SK-N-SH (cell line): ENCODE measurements around the gene C17orf67. TPM values are rescaled to one million over a fixed set of nuclear protein-coding genes. Genes with fewer than 3 reads are reported as not detected.

Source experiments
- CTCF ChIA-PET: fragments of 300-600, 350-600 bp; formaldehyde crosslinking; extraction: SDS; loops from one replicate; lab custom pipeline; 2021; lab: Yijun Ruan, JAX
- POLR2A ChIA-PET: fragments of 350-600 bp; sonication (Branson Sonifier 250); formaldehyde crosslinking; extraction: SDS; loops from one replicate; lab custom pipeline; 2020; ENCODE audit warnings: antibody characterized with exemption, inconsistent platforms; lab: Yijun Ruan, JAX
- DNase-seq: peaks from one replicate; pipeline ENCODE4 v3.0.0; 2012
- H2AFZ ChIP-seq: fragments of 200-600 bp; sonication (generic); 2 replicates; pipeline ENCODE4 v1.8.1; 2016; ENCODE audit warnings: antibody characterized with exemption, mild to moderate bottlenecking, low read depth
- H3F3A ChIP-seq: fragments of 200-600 bp; sonication (generic); replicated peaks from 2 replicates; pipeline ENCODE3; 2016; ENCODE audit warnings: antibody characterized with exemption, mild to moderate bottlenecking; ENCODE audit not compliant: insufficient read depth
- H3K27ac ChIP-seq, 2 experiments: fragments of 200-500 bp in 1 of 2; fragments of 200-600 bp in 1 of 2; sonication (Bioruptor generic) in 1 of 2; sonication (generic), shearing (Covaris generic) in 1 of 2; 2 replicates each; pipeline versions ENCODE4 v1.5.1 to v1.6.1; 2014 to 2016; ENCODE audit warnings: low read depth in 2 of 2, inconsistent platforms in 1 of 2, low read length in 1 of 2, mild to moderate bottlenecking in 1 of 2, mixed read lengths in 1 of 2
- H3K27me3 ChIP-seq: fragments of 200-600 bp; sonication (generic), shearing (Covaris generic); 2 replicates; pipeline ENCODE4 v1.6.1; 2016; ENCODE audit warnings: mixed run types; ENCODE audit not compliant: insufficient read depth
- H3K36me3 ChIP-seq, 2 experiments: fragments of 200-500 bp in 1 of 2; fragments of 200-600 bp in 1 of 2; sonication (Bioruptor generic) in 1 of 2; sonication (generic) in 1 of 2; replicated peaks in 1 of 2; 2 replicates each; pipeline versions ENCODE3 to v1.5.1; 2014 to 2016; ENCODE audit warnings: low read length in 1 of 2, mild to moderate bottlenecking in 1 of 2; ENCODE audit not compliant: insufficient read depth in 2 of 2, control insufficient read depth in 1 of 2
- H3K4me1 ChIP-seq, 2 experiments: fragments of 200-500 bp in 1 of 2; fragments of 200-600 bp in 1 of 2; sonication (Bioruptor generic) in 1 of 2; sonication (generic), shearing (Covaris generic) in 1 of 2; 2 replicates each; pipeline versions ENCODE4 v1.5.1 to v1.6.1; 2014 to 2016; ENCODE audit warnings: low read depth in 1 of 2, low read length in 1 of 2, mixed run types in 1 of 2; ENCODE audit not compliant: insufficient read depth in 2 of 2, control insufficient read depth in 1 of 2
- H3K4me2 ChIP-seq: fragments of 200-600 bp; sonication (generic), shearing (Covaris generic); 2 replicates; pipeline ENCODE4 v1.6.1; 2017; ENCODE audit warnings: mixed run types
- H3K4me3 ChIP-seq, 2 experiments: fragments of 200-500 bp in 1 of 2; fragments of 200-600 bp in 1 of 2; sonication (Bioruptor generic) in 1 of 2; sonication (generic), shearing (Covaris generic) in 1 of 2; 2 replicates each; pipeline versions ENCODE4 v1.5.1 to v1.8.1; 2014 to 2016; ENCODE audit warnings: low read depth in 2 of 2, inconsistent platforms in 1 of 2, low read length in 1 of 2, mild to moderate bottlenecking in 1 of 2, mixed read lengths in 1 of 2, moderate library complexity in 1 of 2
- H3K79me2 ChIP-seq: fragments of 200-600 bp; sonication (generic); 2 replicates; pipeline ENCODE4 v1.8.1; 2017; ENCODE audit warnings: mild to moderate bottlenecking; ENCODE audit not compliant: insufficient read depth
- H3K9ac ChIP-seq: fragments of 200-600 bp; sonication (generic); 2 replicates; pipeline ENCODE4 v1.6.1; 2017; ENCODE audit warnings: mixed run types
- H3K9me2 ChIP-seq: fragments of 200-600 bp; sonication (generic); 2 replicates; pipeline ENCODE4 v1.6.1; 2017; ENCODE audit warnings: mixed run types
- H3K9me3 ChIP-seq: fragments of 200-600 bp; sonication (generic); 2 replicates; pipeline ENCODE4 v1.6.1; 2017; ENCODE audit warnings: mixed run types, mild to moderate bottlenecking, moderate library complexity
- H4K20me1 ChIP-seq: fragments of 200-600 bp; sonication (generic); 2 replicates; pipeline ENCODE4 v1.6.1; 2017; ENCODE audit warnings: mild to moderate bottlenecking, mixed run types; ENCODE audit not compliant: insufficient read depth
- CHD2 ChIP-seq: fragments of 150-350 bp; IDR thresholded peaks from 2 replicates; pipeline ENCODE4 v1.6.1; 2018; ENCODE audit warnings: low read length; ENCODE audit not compliant: partially characterized antibody
- EZH2phosphoT487 ChIP-seq: fragments of 200-600 bp; sonication (generic); IDR thresholded peaks from 2 replicates; pipeline ENCODE4 v1.6.1; 2017; ENCODE audit warnings: low read depth, mixed run types, mild to moderate bottlenecking, antibody characterized with exemption, moderate library complexity, borderline replicate concordance
- FOSL2 ChIP-seq: IDR thresholded peaks from 2 replicates; pipeline ENCODE4 v1.4.0; 2012; ENCODE audit warnings: low read depth, mild to moderate bottlenecking, moderate library complexity, borderline replicate concordance
- FOXM1 ChIP-seq: IDR thresholded peaks from 2 replicates; pipeline ENCODE4 v1.4.0; 2012; ENCODE audit warnings: low read depth, mild to moderate bottlenecking
- GABPA ChIP-seq: IDR thresholded peaks from 2 replicates; pipeline ENCODE4 v1.4.0; 2012; ENCODE audit warnings: low read depth, mild to moderate bottlenecking
- GATA2 ChIP-seq: sonication (generic); formaldehyde crosslinking; IDR thresholded peaks from 2 replicates; pipeline ENCODE4 v1.5.0; 2020; ENCODE audit warnings: mild to moderate bottlenecking, missing genetic modification reagents
- MEF2A ChIP-seq: IDR thresholded peaks from 2 replicates; pipeline ENCODE4 v1.4.0; 2012; ENCODE audit warnings: low read depth, borderline replicate concordance
- MXI1 ChIP-seq: IDR thresholded peaks from 2 replicates; pipeline ENCODE4 v1.6.1; 2012; ENCODE audit warnings: mild to moderate bottlenecking, low read depth, low read length, improper control_type of control experiment
- NFIC ChIP-seq: IDR thresholded peaks from 2 replicates; pipeline ENCODE4 v1.4.0; 2012; ENCODE audit warnings: borderline replicate concordance
- NRF1 ChIP-seq: IDR thresholded peaks from 2 replicates; pipeline ENCODE4 v1.6.1; 2012; ENCODE audit warnings: low read depth, mild to moderate bottlenecking, low read length
- RCOR1 ChIP-seq: fragments of 150-350 bp; IDR thresholded peaks from 2 replicates; pipeline ENCODE4 v1.6.1; 2017; ENCODE audit warnings: antibody characterized with exemption, low read length
- RXRA ChIP-seq: IDR thresholded peaks from 2 replicates; pipeline ENCODE4 v1.4.0; 2012; ENCODE audit warnings: low read depth, mild to moderate bottlenecking, borderline replicate concordance
- SIN3A ChIP-seq: IDR thresholded peaks from 2 replicates; pipeline ENCODE4 v1.6.1; 2012; ENCODE audit warnings: low read depth, mild to moderate bottlenecking, low read length, moderate library complexity, borderline replicate concordance
- TEAD4 ChIP-seq: IDR thresholded peaks from 2 replicates; pipeline ENCODE4 v1.4.0; 2012; ENCODE audit warnings: mild to moderate bottlenecking, borderline replicate concordance; ENCODE audit not compliant: insufficient read depth
- WGBS: methylation state at CpG from one replicate; pipeline ENCODE4 v1.1.6; 2017; ENCODE audit warnings: low lambda C conversion rate; 5-methylcytosine and 5-hydroxymethylcytosine counted together
- polyA plus RNA-seq, 3 experiments: library from polyadenylated mRNA; depleted of rRNA; stranded (reverse); fragments of >200 nt; gene quantifications; 2 replicates each; pipeline ENCODE4 v1.2.3, GENCODE V29; 2012
- TF ChIP-seq, protein P1 (sequence below): IDR thresholded peaks from 2 replicates; pipeline ENCODE4; 2012

Gene C17orf67
- polyA plus RNA-seq, 1 of the 3 experiments (the other 2 are of a cell fraction): 1.7 TPM

- peaks cover 4 to 21% of the 10 kb centered on the region in 2 experiments for H3K36me3 ChIP-seq
- H3K79me2 ChIP-seq: peaks cover 14% of the 10 kb centered on the region; the same call in 1 of the 2 replicates
- no peak overlapping the region for H2AFZ ChIP-seq
- H4K20me1 ChIP-seq: no peaks in the 10 kb centered on the region
- ChIA-PET CTCF (interaction anchor here (0.8 to 5.5 kb wide), 3 partner anchors 19 to 102 kb away, joined by 3 to 32 read pairs (median 4); no protein-coding TSS in a partner anchor), POLR2A (no interaction called here)
- no peak overlapping the region for H3K4me3 ChIP-seq
- H3F3A ChIP-seq: peaks cover 3% of the 10 kb centered on the region
- H3K27me3 ChIP-seq: no peaks in the 10 kb centered on the region
- no peak overlapping the region for H3K9ac ChIP-seq
- no peak overlapping the region; a peak in 1 of 4 replicates for H3K27ac ChIP-seq
- peaks cover 3 to 21% of the 10 kb centered on the region in 2 experiments; a peak in 3 of 4 replicates for H3K4me1 ChIP-seq
- no peaks in the 10 kb centered on the region for H3K9me2 ChIP-seq
- 95% methylated on average over 3 of the region's 3 CpGs for WGBS
- no peak for DNase-seq
- TF ChIP-seq RCOR1 (no peak), NRF1 (no peak), EZH2phosphoT487 (no peak), TEAD4 (no peak), FOSL2 (no peak), MXI1 (no peak), GATA2 (CRISPR knock-in tag) (no peak), SIN3A (no peak), GABPA (no peak), RXRA (no peak), NFIC (no peak)
- TF ChIP-seq, protein P1, sequence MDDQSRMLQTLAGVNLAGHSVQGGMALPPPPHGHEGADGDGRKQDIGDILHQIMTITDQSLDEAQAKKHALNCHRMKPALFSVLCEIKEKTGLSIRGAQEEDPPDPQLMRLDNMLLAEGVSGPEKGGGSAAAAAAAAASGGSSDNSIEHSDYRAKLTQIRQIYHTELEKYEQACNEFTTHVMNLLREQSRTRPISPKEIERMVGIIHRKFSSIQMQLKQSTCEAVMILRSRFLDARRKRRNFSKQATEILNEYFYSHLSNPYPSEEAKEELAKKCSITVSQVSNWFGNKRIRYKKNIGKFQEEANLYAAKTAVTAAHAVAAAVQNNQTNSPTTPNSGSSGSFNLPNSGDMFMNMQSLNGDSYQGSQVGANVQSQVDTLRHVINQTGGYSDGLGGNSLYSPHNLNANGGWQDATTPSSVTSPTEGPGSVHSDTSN: no peak
- H3K4me2 ChIP-seq: no peak overlapping the region
- no peaks in the 10 kb centered on the region for H3K9me3 ChIP-seq
Observed at GRCh38 chr17:56838687-56839086, 5.0 kb upstream of the C17orf67 start.

DNA sequence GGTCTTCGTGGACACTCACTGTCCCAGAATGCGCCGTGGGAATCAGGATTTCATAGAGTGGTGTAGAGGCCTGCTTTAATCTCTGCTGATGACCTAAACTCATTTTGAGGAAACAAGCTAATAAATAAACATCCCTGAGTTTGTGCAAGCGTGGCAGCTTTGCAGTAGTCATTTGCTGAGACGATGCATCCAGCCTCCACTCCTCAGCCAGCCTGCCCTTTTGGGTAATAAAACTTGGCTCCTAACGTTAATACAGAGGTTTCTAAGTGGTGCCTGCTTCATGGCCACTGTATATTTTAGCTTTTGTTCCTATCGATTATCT lies 1.5 kb upstream of the C17orf67 start:
- H3K36me3 ChIP-seq: peaks cover 4 to 25% of the 10 kb centered on the region in 2 experiments
- ChIA-PET POLR2A (interaction anchor here (2.3 kb wide), 1 partner anchor 79 kb away, joined by 8 read pairs; the partner anchor contains the start of gene TRIM25), CTCF (interaction anchor here (1.2 to 5.5 kb wide), 9 partner anchors 9 to 109 kb away, joined by 3 to 32 read pairs (median 4); no protein-coding TSS in a partner anchor)
- H3K4me1 ChIP-seq: peaks cover 9 to 21% of the 10 kb centered on the region in 2 experiments; a peak in 3 of 4 replicates
- no peaks in the 10 kb centered on the region for H4K20me1 ChIP-seq
- no peak overlapping the region for H3K9ac ChIP-seq
- peaks cover 4% of the 10 kb centered on the region for H3F3A ChIP-seq
- H3K4me2 ChIP-seq: peak overlapping the region; percentile 97
- no peak overlapping the region for H2AFZ ChIP-seq
- WGBS: 97% methylated on average over 7 of the region's 7 CpGs
- H3K9me2 ChIP-seq: no peaks in the 10 kb centered on the region
- H3K79me2 ChIP-seq: peaks cover 40% of the 10 kb centered on the region
- no peak for DNase-seq
- H3K27ac ChIP-seq: no peak overlapping the region
- TF ChIP-seq CHD2 (no peak), FOXM1 (no peak), MEF2A (no peak)
- no peaks in the 10 kb centered on the region for H3K9me3 ChIP-seq
- H3K4me3 ChIP-seq: peak overlapping the region; percentile 66 to 74
- H3K27me3 ChIP-seq: no peaks in the 10 kb centered on the region
